Measurements from ENCODE around the gene RNF7.

The RNF7 gene

DNA sequence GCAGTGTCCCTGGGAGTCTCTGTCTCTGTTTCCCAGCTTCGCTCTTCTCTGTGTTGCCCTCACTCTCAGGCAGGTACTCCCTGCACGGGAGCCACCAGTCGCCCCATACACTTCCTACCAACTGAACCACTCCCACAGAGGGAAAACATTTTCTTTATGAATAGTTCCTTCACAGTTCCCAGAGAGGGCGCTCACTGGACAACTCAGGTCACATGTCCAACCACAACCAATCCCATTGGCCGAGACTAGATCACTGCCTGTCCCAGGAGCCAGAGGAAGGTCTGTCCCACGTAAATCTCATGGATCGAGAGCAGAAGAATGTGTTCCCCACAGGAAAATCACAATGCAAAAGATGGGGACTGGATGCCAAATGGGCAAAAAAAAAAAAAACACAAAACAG lies 51.2 kb downstream of the RNF7 start:
- Histone ChIP-seq H3K4me1 (ENCODE audit: control insufficient read depth in 1 of 2, insufficient read depth in 2 of 2, low read length in 2 of 2) (no peaks in the 10 kb centered on the region), H3K36me3 (ENCODE audit: control insufficient read depth in 1 of 2, insufficient read depth in 2 of 2, low read length in 2 of 2) (no peaks in the 10 kb centered on the region), H3K9me3 (ENCODE audit: control insufficient read depth in 1 of 2, low read length in 2 of 2) (no peaks in the 10 kb centered on the region), H3K9ac (ENCODE audit: low read depth in 1 of 2, low read length in 2 of 2) (no peak overlapping the region), H3K27me3 (ENCODE audit: control insufficient read depth in 1 of 2, insufficient read depth in 2 of 2, low read length in 2 of 2) (no peaks in the 10 kb centered on the region), H3K4me3 (ENCODE audit: low read depth in 1 of 2, low read length in 2 of 2) (no peak overlapping the region), H3K27ac (ENCODE audit: low read depth, low read length) (no peak overlapping the region)

DNA sequence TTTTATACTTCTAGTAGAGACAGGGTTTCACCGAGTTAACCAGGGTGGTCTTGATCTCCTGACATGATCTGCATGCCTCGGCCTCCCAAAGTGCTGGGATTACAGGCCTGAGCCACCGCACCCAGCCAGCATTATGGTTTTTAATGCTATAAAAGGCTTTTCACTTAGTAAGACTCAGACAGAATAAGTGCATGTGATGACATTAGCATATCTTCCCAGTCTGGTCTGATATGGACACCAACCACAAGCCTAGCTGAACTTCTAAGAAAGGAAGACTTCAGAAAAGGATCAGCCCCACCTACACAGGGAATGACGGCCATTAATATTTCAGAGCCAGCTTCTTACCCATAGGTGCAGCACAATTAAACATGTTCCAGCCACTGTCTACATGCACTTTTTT lies 52.1 kb downstream of the RNF7 start:
- Histone ChIP-seq H3K27me3 (ENCODE audit: control insufficient read depth in 1 of 2, insufficient read depth in 2 of 2, low read length in 2 of 2) (no peaks in the 10 kb centered on the region), H3K4me1 (ENCODE audit: control insufficient read depth in 1 of 2, insufficient read depth in 2 of 2, low read length in 2 of 2) (no peaks in the 10 kb centered on the region), H3K4me3 (ENCODE audit: low read depth in 1 of 2, low read length in 2 of 2) (no peak overlapping the region), H3K27ac (ENCODE audit: low read depth, low read length) (no peak overlapping the region), H3K36me3 (ENCODE audit: control insufficient read depth in 1 of 2, insufficient read depth in 2 of 2, low read length in 2 of 2) (no peaks in the 10 kb centered on the region), H3K9me3 (ENCODE audit: control insufficient read depth in 1 of 2, low read length in 2 of 2) (no peaks in the 10 kb centered on the region), H3K9ac (ENCODE audit: low read depth in 1 of 2, low read length in 2 of 2) (no peak overlapping the region)

DNA sequence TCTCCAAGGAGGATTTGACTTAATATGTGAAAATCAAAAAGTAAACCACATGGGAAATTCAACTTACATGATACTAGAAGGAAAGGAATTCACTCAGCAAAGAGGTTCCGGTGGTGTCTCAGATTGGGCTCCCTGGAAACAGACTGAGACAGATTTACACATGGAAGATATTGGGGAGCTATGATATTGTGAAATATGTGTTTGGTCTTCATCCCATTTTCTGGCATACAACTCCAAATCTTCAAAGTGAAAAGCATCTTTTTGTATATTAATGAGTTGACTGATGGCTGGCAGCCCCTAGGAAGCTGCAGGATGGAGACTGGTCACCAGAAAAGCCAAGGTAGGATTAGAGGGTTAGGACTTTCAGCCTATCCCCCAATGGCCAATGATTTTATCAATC lies 54.4 kb downstream of the RNF7 start:
- no peak overlapping the region for H3K27ac ChIP-seq (ENCODE audit: low read depth, low read length)
- no peaks in the 10 kb centered on the region for H3K36me3 ChIP-seq (ENCODE audit: control insufficient read depth in 1 of 2, insufficient read depth in 2 of 2, low read length in 2 of 2)
- no peak overlapping the region for H3K9ac ChIP-seq (ENCODE audit: low read depth in 1 of 2, low read length in 2 of 2)
- H3K4me3 ChIP-seq (ENCODE audit: low read depth in 1 of 2, low read length in 2 of 2) = no peak overlapping the region
- H3K9me3 ChIP-seq (ENCODE audit: control insufficient read depth in 1 of 2, low read length in 2 of 2) = no peaks in the 10 kb centered on the region
- no peaks in the 10 kb centered on the region for H3K27me3 ChIP-seq (ENCODE audit: control insufficient read depth in 1 of 2, insufficient read depth in 2 of 2, low read length in 2 of 2)
- H3K4me1 ChIP-seq (ENCODE audit: control insufficient read depth in 1 of 2, insufficient read depth in 2 of 2, low read length in 2 of 2) = peaks cover 12 to 14% of the 10 kb centered on the region in 2 donors

DNA sequence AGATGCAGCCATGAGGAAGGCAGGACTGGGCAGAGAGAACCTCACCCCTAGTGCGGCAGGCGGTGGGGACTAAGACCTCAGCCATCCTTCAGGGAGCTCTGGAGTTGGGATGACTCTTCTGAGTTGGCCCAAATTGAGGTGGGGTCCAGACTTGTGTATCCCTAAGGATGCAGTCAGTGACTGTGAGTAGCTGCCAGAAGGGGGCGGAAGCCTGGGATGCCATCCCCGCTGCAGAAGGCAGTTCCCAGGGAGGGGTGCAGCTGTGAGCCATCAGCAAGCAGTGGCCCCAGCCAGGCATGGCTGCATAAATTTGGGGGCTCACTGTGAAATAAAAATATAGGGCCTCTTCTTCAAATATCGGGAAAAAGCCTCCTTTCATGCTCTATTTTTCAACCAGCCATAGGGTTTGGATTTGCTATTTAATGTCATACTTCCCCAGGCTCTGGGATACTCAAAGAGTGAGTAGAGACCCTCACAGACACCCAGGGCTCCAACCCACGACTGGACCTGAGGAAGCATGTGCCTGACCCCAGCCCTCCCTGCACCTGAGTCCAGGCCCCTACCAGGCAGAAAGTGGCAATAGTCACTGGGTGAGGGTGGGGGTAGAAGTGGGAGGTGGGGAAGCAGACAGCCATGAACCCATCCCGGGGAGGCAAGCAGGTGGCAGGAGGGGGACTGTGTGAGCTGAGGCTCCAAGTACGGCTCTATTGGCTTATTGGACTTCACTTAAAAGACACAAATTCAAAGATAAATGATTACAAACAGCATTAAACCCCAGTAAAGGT lies 55.6 kb downstream of the RNF7 start:
- no peak overlapping the region for H3K9ac ChIP-seq (ENCODE audit: low read depth in 1 of 2, low read length in 2 of 2)
- no peaks in the 10 kb centered on the region for H3K36me3 ChIP-seq (ENCODE audit: control insufficient read depth in 1 of 2, insufficient read depth in 2 of 2, low read length in 2 of 2)
- H3K27me3 ChIP-seq (ENCODE audit: control insufficient read depth in 1 of 2, insufficient read depth in 2 of 2, low read length in 2 of 2) = no peaks in the 10 kb centered on the region
- no peaks in the 10 kb centered on the region for H3K9me3 ChIP-seq (ENCODE audit: control insufficient read depth in 1 of 2, low read length in 2 of 2)
- H3K4me3 ChIP-seq (ENCODE audit: low read depth in 1 of 2, low read length in 2 of 2) = no peak overlapping the region
- H3K4me1 ChIP-seq (ENCODE audit: control insufficient read depth in 1 of 2, insufficient read depth in 2 of 2, low read length in 2 of 2) = peaks cover 22 to 24% of the 10 kb centered on the region in 2 donors
- H3K27ac ChIP-seq (ENCODE audit: low read depth, low read length) = no peak overlapping the region

DNA sequence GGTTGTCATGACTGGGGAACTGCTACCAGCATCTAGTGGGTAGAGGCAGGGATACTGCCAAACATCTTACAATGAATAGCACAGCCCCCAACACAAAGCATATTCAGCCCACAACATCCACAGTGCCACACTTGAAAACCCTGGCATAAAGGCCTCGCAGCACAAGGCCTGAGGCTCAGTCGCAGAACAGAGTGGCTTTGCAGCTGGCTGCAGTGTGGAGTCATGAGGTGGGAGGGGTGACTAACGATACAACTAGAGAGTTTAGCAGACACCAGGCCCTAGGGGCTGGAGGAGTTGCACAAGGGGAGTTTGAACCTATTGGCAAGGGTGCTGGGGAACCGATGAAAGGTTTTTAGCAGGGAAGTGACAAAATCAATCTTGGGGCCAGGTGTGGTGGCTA lies 57.2 kb downstream of the RNF7 start:
- H3K36me3 ChIP-seq (ENCODE audit: control insufficient read depth in 1 of 2, insufficient read depth in 2 of 2, low read length in 2 of 2) = no peaks in the 10 kb centered on the region
- H3K9ac ChIP-seq (ENCODE audit: low read depth in 1 of 2, low read length in 2 of 2) = no peak overlapping the region
- H3K4me3 ChIP-seq (ENCODE audit: low read depth in 1 of 2, low read length in 2 of 2) = no peak overlapping the region
- H3K27ac ChIP-seq (ENCODE audit: low read depth, low read length) = no peak overlapping the region
- H3K9me3 ChIP-seq (ENCODE audit: control insufficient read depth in 1 of 2, low read length in 2 of 2) = no peaks in the 10 kb centered on the region
- H3K27me3 ChIP-seq (ENCODE audit: control insufficient read depth in 1 of 2, insufficient read depth in 2 of 2, low read length in 2 of 2) = no peaks in the 10 kb centered on the region
- peaks cover 25 to 27% of the 10 kb centered on the region in 2 donors for H3K4me1 ChIP-seq (ENCODE audit: control insufficient read depth in 1 of 2, insufficient read depth in 2 of 2, low read length in 2 of 2)

DNA sequence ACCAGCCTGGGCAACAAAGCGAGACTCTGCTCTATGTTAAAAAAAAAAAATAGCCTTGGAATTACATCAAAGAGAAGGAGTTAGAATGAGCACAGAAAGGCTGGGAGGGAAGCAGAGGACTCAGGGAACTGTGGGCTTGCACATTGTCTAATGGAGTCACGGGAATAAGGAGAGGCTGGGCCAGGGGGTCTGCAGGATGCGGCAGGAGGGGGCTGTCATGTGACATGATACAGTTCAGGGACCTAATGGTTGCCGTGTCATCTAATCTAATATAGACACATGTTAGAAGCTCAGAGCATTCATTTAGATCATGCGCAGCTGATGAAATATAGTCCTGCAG lies 57.6 kb downstream of the RNF7 start:
- Histone ChIP-seq H3K4me3 (ENCODE audit: low read depth in 1 of 2, low read length in 2 of 2) (no peak overlapping the region), H3K27ac (ENCODE audit: low read depth, low read length) (no peak overlapping the region), H3K9me3 (ENCODE audit: control insufficient read depth in 1 of 2, low read length in 2 of 2) (no peaks in the 10 kb centered on the region), H3K4me1 (ENCODE audit: control insufficient read depth in 1 of 2, insufficient read depth in 2 of 2, low read length in 2 of 2) (peaks cover 25 to 27% of the 10 kb centered on the region in 2 donors), H3K36me3 (ENCODE audit: control insufficient read depth in 1 of 2, insufficient read depth in 2 of 2, low read length in 2 of 2) (no peaks in the 10 kb centered on the region), H3K27me3 (ENCODE audit: control insufficient read depth in 1 of 2, insufficient read depth in 2 of 2, low read length in 2 of 2) (no peaks in the 10 kb centered on the region), H3K9ac (ENCODE audit: low read depth in 1 of 2, low read length in 2 of 2) (no peak overlapping the region)

DNA sequence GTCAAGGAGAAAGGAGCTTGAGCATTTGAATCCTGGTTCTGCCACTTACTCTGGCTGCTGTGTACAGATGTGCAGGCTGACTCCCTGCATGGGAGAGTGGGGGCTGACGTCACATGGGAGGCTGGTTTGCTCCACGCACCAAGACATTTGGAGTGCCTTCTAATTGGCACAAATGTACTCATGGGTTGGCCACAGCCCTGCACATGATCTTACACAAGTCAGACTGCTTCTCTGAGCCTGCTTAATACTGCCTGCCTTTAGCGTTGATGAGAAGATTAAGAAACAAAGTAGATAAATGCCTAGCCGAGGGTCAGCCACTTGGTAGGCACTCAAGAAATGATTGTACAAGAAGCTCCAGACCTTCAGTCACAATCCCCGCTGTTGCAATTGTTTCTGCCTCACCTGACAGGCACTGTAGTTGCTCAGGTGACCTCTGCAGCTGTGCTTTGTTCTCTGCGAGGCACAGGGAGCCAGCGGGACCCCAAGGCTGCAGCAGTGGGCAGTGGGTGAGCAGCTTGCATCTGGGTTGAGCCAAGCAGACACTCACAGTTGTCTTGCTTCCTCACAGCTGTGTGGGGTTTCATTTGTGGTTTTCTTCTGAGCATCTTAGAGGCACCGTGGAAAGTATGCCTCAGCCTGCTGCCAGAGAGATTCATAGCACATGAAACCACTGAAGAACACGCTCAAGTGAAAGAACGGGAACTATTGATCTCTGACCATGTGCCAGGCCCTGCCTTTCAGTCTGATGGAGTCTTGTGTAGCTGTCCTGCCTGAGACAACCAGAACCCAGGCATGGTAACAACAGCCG lies 58.2 kb downstream of the RNF7 start:
- peaks cover 25 to 27% of the 10 kb centered on the region in 2 donors for H3K4me1 ChIP-seq (ENCODE audit: control insufficient read depth in 1 of 2, insufficient read depth in 2 of 2, low read length in 2 of 2)
- H3K9ac ChIP-seq (ENCODE audit: low read depth in 1 of 2, low read length in 2 of 2) = peak overlapping the region in 1 of 2 donors; percentile 77
- H3K4me3 ChIP-seq (ENCODE audit: low read depth in 1 of 2, low read length in 2 of 2) = peak overlapping the region in 1 of 2 donors; percentile 68
- no peaks in the 10 kb centered on the region for H3K27me3 ChIP-seq (ENCODE audit: control insufficient read depth in 1 of 2, insufficient read depth in 2 of 2, low read length in 2 of 2)
- peak overlapping the region; percentile 51 for H3K27ac ChIP-seq (ENCODE audit: low read depth, low read length)
- no peaks in the 10 kb centered on the region for H3K9me3 ChIP-seq (ENCODE audit: control insufficient read depth in 1 of 2, low read length in 2 of 2)
- no peaks in the 10 kb centered on the region for H3K36me3 ChIP-seq (ENCODE audit: control insufficient read depth in 1 of 2, insufficient read depth in 2 of 2, low read length in 2 of 2)
